Mesenteric fat pad (tissue), 1 donor: Measurements from ENCODE around the gene CFL1. TPM values are rescaled to one million over a fixed set of nuclear protein-coding genes. Genes with fewer than 3 reads are reported as not detected.
"Not testable (repeated sequence)": the region's sequence is repeated elsewhere in the genome, so short reads cannot be mapped to it uniquely, and the experiment has no call there.

Experiments used
- DNase-seq: peaks from one replicate; pipeline ENCODE4 v3.0.0-alpha.2; 2020; ENCODE audit warnings: low spot score
- total RNA-seq: library from RNA; stranded (reverse); fragmentation: NEBNext Ultra II Directional; extraction: Animal tissue kit (Norgen Biotek cat#: 25700); gene quantifications from one replicate; pipeline ENCODE4 v1.2.1, GENCODE V29; 2021
- donor health status: DM: yes; HTN: yes; CAD: no.

The CFL1 gene
- total RNA-seq, 1 donor from 2014 or later: 818 TPM

GRCh38 chr11:65859812-65860277 lies 1.9 kb upstream of the CFL1 start:
- no peak for DNase-seq

DNA sequence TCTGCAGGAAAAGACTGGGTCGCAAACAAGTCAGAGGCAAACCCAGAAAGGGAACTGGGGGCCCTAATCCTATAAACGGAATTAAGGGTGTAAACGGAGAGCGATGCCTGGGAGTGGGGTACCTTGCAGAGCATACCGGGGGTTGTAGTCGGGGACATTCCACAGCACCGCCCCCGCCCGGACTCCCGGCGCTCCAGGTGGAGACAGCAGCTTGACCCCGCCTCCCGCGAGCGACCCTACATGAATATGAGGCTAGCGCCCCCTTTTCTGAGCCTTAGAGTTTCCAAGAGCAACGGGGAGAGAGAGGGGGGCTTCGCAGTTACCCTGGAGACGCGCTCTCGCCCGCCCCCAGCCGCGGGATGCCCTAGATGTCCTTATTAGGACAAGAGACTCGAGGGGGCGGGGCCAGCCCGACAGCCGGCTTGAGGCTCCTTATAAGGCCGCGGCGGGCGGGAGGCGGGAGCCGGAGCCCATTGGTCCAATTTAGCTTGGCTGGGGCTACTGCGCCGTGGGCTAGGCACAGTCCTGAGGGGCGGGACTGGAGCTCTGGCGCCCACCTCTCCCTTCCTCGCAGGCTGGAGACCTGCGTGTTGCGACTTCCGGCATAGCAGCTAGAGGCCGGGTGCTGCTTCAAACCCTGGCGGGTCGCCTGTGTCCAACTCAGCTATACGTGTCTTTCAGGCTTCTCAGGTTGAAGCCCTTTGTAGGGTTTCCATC lies 1.3 kb upstream of the CFL1 start:
- peak; percentile 99 for DNase-seq

DNA sequence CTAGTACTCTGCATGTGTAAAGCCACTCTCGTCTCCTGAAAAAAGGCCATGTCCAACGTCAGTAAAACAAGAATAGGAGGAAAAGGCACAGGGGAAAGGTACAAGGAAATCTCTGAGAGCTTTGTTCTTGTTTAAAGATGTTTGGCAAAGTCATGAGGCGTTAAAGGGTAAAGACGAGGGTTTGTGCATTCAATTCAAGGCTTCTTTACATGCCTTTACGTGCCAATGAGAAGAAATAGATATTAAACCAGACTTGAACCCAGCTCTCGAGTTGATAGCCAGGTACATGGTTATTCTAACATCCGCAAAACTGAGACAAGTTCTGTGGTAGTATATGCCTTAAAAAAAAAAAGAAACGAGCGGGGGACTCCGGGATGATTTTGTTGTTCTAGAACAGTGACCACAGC lies 704 bp upstream of the CFL1 start:
- DNase-seq: no peak

GRCh38 chr11:65857500-65857852 lies 504 bp downstream of the CFL1 start:
- no peak for DNase-seq

- peak; percentile 96 for DNase-seq
These were observed 1.1 kb downstream of the CFL1 start for GRCh38 chr11:65856689-65857499.

DNA sequence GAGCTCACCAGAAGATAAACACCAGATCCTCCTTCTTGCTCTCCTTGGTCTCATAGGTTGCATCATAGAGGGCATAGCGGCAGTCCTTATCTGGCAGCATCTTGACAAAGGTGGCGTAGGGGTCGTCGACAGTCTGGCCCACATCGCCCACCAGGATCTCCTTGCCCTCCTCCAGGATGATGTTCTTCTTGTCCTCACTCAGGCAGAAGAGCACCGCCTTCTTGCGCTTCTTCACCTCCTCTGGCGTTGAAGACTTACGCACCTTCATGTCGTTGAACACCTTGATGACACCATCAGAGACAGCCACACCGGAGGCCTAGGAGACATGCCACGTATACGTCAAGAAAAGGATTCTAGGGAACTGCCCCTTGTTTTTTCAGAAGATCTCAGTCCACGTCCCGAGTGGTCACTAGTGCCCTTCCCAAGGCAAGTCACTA lies 2.0 kb downstream of the CFL1 start:
- peak; percentile 64 for DNase-seq

DNA sequence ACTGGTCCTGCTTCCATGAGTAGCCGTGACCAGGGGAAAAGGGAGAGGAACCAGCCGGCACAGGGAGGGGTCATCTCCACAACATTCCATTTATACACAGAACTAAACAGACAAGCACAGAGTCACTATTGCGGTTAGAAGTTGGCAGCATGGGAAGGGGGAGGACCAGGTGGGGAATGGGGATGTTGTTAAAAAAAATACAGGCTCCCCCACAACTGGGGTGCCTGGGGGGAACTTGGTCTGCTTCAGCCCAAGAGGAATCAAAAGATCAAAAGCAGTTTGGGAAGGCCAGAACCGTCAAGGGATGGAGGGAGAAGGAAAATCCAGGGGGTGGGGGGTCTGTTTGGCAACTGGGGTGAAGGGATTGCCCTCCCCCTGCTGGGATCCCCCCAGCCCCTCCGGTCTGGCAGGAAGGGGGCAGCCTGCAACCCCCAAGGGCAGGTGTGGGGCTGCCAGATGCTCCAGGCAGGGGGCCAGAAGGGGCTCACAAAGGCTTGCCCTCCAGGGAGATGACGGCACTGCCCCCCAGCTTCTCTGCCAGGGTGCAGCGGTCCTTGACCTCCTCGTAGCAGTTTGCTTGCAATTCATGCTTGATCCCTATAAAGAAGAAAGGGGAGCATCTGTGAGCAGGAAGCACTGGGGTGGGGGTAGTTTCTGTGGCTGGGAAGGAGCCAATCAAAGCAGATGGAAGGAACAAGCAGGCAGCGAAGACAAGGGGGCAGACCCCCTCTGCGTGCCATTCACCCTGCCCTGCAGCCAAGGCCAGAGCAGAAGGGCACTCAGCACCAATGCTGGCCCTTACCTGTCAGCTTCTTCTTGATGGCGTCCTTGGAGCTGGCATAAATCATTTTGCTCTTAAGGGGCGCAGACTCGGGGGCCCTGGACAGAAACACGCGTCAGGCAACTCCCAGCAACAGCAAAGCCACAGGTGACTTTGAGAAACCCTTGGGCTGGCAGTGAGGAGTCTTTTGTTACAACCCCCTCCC lies 2.8 kb downstream of the CFL1 start:
- peak; percentile 84 for DNase-seq

GRCh38 chr11:65854161-65854592 lies 3.8 kb downstream of the CFL1 start:
- DNase-seq: peak; percentile 84

GRCh38 chr11:65853246-65853979 lies 4.6 kb downstream of the CFL1 start:
- DNase-seq: peak; percentile 30

DNA sequence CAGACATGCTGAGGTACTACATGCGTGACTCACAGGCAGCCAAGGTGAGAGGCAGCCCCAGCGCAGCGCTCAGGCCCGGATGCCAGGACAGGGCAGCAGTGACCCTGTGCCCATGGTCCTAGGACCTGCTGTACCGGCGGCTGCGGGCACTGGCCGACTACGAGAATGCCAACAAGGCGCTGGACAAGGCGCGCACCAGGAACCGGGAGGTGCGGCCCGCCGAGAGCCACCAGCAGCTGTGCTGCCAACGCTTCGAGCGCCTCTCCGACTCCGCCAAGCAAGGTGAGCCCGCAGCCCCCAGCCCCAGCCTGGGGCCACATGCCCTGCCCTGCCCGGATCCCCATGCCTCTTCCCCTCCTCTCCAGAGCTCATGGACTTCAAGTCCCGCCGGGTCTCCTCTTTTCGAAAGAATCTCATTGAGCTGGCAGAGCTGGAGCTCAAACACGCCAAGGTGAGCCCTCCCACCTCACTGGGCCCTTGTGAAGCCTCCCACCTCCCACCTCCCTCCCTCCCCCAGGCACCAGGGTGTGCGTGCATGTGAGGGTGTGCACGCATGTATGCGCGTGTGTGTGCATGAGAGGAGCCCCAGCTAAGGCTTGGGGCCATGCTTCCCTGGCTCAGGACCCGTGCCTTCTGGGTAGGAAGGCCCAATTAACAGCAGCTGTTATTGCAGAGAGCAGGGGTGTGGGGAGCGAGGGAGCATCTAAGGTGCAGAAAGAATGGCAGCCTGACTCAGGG lies 5.3 kb downstream of the CFL1 start:
- peak; percentile 90 for DNase-seq

DNA sequence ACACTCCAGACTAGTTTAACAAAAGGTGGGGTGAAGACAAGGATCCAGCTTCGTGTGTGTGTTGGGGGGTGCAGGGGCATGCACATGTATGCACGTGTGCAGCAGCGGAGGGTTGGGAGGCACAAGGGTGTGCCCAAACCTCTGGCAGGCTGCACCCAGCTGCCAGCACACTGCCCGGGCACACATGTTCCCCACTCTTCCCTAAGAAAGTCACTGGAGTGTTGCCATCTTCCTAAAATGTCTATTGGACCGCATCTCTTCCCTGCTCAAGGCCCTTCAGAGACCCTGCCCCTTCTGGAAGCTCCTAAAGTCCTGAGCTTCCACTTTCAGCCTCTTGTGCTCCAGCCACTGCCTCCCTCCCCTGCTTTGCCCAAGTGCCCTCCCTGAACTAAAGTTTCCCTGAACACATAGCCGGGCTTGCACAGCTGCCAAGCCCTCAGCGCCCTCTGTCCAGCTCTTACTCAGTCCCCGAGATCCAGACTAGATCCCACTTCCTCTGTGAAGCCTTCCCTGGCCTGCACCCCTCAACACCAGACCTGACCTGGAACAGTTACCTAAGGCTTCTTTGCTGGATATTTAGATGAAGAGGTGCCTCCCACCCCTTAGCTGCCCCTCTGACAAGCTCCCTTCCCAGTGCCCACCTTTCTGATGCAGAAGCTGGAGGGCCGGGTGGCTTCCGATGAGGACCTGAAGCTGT lies 6.0 kb downstream of the CFL1 start:
- DNase-seq: peak; percentile 73

GRCh38 chr11:65851083-65851579 lies 6.8 kb downstream of the CFL1 start:
- peak; percentile 86 for DNase-seq

- DNase-seq: peak; percentile 83
These were observed 7.5 kb downstream of the CFL1 start for GRCh38 chr11:65850217-65851082.

DNA sequence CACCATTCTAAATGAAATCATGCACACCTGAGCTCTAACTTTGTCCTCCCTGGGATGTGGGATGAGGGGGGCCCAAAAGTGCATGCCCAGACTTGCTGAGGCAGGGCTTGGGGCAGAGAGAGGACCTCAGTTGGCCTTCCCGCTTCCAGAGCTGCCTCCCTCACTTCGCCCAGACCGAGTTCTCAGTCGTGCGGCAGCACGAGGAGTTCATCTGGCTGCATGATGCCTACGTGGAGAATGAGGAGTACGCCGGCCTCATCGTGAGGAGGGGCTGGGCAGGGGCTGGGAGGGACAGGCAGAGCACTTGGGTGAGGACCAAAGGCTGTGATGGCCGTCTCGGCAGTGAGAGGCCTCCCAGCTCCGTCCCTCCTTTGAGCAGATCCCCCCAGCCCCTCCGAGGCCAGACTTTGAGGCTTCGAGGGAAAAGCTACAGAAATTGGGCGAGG lies 8.2 kb downstream of the CFL1 start:
- DNase-seq: peak; percentile 83

GRCh38 chr11:65849366-65849765 lies 8.6 kb downstream of the CFL1 start:
- peak; percentile 49 for DNase-seq

DNA sequence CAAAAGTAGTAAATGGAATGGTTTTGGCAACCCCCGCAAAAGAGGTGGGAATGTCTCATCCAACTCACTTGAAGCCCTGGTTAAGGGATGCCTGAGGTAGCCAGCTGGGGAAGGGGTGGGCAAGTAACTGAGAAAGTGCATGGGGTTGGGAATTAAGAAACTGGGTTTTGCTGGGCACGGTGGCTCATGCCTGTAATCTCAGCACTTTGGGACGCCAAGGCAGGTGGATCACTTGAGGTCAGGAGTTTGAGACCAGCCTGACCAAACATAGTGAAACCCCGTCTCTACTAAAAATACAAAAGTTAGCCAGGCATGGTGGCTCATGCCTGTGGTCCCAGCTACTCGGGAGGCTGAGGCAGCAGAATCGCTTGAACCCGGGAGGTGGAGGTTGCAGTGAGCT lies 9.3 kb downstream of the CFL1 start:
- DNase-seq: not testable (repeated sequence)

GRCh38 chr11:65847746-65848145 lies 10.2 kb downstream of the CFL1 start:
- DNase-seq: no peak
